CD4-positive, alpha-beta T cell treated with Interferon gamma for 1 hour (primary cell): ENCODE data around the gene UGT1A10.

Source experiments
- DNase-seq: peaks from one replicate; pipeline ENCODE4 v3.0.0-alpha.2; 2020

The UGT1A10 gene

GRCh38 chr2:233789554-233789953 is 153.3 kb downstream of the UGT1A10 start:
- no peak for DNase-seq

DNA sequence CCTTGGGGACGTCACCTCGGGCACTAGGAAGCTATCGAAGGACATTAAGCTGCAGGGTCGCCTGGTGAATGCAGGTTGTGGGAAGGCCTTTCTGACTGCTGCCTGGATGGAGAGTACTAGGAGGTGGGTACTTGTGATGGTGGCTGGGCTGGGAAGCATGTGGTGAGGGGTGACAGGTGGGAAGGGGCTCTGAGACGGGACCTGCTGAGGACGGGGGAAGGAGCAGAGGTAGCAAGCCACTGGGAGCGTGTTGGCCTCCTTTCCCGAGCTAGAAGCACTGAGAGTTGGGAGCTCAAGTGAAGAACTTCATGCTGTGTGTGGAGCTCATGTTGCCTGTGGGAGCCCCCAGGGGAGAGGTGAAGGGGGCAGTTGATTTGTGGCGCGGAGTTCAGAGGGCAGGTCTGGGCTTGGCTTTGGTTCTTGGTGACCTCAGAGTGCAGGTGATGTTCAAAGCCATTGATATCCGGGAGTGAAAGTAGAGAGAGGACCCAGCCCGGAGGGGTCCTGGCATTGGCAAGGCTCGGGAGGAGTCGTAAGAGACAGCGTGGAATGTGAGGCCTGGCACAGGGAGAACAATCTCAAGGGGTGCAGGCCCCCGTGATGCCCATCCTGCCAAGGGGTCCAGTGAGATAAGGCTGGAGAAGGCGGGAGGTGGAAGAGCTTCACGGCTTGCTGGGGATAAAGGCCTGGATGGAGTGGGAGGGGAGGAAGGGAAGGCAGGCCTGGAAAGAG is 155.1 kb downstream of the UGT1A10 start:
- no peak for DNase-seq

DNA sequence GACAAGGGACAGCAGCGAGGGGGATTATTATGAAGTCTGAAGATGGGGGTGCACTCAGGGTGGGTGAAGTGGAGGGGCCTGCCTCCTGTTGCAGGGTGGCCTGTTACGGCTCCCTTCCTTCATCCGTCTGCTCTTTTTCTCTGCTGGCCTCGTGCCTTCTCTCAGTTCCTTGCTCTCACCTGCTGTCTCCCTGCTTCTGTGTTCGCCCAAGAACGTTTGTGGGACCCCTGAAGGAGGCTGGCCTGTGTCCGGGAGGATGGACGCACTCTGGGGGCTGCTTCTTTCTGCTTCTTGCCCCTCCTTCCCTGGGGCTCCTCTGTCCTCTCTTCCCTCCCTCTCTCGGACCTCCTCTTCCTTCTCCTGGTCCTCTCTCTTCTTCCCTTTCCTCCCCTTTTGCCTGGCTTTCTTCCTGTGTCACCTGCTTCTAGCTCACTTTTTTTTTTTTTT is 155.7 kb downstream of the UGT1A10 start:
- no peak for DNase-seq

GRCh38 chr2:233792720-233793119 is 156.5 kb downstream of the UGT1A10 start:
- DNase-seq = no peak

DNA sequence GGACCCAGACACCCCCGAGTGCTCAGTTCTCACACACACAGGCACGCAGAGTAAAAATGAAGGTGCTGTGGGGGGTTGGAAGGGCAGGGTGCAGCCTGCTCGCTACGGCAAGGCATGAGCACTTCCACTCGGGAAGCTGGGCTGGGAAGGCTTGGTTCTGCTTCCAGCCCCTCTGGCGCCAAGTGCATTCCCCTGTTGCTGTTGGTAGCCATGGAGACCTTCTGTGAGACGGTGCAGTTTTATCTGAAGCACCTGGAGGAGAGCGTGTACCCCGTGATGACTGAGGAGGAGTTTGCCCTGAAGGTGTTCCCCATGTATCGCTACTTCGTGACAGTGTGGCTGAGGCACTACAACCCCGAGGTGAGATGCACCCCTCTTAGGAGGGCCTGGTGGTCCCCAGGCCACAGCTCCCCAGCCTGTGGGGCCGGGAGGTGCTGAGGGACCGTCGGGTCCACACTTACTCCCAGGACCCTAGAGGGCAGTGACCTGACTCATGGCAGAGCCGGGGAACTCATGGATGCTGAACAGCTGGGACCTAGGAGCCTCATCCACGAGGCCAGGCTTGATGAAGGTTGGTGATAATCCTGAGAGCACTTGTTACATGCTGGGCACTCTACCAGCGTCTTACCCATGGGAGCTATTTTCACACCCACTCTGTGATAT is 157.3 kb downstream of the UGT1A10 start:
- DNase-seq = no peak

GRCh38 chr2:233794128-233794658 is 157.9 kb downstream of the UGT1A10 start:
- DNase-seq = no peak

DNA sequence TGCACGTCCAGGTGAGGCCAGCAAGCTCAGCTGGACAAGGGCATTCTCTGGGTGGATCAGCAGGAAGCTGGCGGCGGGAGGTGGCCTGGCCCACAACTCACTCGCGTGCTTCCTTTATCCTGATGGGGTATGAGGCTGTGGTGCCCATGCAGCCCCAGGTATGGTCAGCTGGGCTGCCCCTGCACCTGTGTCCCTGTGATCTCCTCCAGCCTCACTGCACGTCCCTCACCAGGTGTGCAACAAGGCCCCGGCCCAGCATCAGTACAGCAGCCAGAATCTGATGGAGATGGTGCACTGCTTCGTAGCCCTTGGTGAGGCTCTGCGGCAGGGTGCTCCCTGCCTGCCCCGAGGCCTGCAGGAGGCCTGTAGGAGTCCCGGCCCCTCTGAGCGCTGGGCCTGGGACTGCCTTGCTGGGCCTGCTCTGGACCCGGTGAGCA is 159.5 kb downstream of the UGT1A10 start:
- no peak for DNase-seq

DNA sequence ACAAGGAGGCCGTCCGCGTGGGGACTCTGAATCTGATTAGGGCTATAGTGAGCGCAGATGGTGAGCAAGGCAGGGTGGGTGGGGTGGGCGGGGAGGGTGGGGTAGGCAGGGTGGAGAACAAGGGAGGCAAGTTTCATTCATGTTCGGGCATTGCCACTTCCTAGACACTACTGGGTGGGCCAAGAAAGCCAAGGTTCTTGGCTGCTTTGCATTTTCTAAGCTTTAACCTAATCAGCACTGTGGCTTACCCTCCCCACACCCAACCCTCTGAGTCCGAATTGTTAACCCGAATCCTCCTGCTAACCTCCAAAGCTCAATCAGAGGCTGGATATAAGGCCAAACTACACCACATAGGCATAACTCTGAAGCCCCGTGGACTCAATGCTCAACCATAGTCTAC is 160.0 kb downstream of the UGT1A10 start:
- no peak for DNase-seq

- DNase-seq = no peak
Measured at GRCh38 chr2:233798335-233799086, 162.3 kb downstream of the UGT1A10 start.

- DNase-seq = no peak
Measured at GRCh38 chr2:233799087-233799665, 162.9 kb downstream of the UGT1A10 start.

DNA sequence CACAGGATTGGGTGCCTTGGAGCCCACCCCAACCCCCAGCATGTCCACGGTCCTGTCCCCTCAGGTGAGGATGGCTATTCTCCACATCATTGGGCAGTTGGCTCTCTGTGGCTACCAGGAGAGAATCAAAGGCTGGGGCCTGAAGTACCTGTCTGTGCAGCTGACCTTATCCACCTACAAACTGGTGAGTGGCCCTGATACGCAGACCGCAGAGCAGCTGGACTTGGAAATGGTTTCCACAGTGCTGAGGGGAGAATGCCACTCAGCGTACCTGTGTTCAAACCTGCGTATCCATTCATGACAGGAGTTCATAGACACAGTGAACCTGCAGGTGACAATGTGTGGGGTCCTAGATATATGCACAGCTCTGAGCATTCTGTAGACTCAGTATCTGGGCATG is 163.5 kb downstream of the UGT1A10 start:
- DNase-seq = no peak

DNA sequence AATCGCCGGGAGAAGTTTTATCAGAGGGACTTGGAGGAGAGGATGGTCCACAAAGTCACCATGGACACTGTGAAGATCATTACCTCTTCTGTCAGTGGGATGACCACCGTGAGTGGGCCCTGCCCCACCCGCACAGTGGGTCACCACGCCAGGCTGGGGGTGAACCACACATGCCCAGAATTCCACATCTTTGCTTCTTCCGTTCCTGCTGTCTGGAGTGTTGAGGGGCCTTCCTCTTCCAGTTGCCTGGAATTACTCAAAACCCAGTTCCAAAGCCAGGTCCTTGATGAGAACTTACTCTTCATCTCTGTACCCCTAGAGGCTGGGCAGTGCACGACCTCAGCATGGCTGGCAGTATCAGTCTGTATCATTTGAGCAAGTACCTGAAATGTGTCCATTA is 164.0 kb downstream of the UGT1A10 start:
- DNase-seq = no peak

- DNase-seq = no peak
Measured at GRCh38 chr2:233801357-233802131, 165.3 kb downstream of the UGT1A10 start.

DNA sequence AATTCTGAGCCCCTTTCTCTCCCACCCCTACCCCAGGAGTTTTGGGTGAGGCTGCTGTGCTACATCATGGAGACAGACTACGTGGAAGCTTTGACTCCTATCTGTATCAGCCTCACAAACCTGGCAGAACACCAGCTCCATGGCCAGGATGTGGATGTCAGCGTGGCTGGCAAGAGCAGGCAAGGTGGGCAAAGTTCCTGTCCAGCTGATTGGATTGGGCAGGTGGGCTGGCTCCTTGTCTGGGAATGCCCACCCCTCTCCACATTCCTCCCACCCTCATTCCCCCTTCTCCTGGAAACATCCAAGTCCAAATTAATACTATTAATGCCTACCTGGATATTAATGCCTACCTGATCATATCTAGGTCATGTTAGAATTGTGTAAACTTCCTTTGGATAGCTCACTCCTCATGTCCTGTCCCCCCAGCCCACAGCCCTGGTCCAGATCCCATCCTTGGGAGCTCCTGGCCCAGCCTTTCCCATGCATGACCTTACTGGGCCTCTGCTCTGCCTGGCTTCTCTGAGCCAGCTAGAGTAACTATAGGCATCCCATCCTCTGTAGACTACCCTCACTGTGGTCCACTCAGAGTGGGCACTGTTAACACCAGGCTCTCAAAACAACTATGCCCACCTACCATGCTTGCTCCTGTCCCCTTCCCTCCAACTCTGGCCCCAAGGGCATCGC is 166.0 kb downstream of the UGT1A10 start:
- DNase-seq = no peak

DNA sequence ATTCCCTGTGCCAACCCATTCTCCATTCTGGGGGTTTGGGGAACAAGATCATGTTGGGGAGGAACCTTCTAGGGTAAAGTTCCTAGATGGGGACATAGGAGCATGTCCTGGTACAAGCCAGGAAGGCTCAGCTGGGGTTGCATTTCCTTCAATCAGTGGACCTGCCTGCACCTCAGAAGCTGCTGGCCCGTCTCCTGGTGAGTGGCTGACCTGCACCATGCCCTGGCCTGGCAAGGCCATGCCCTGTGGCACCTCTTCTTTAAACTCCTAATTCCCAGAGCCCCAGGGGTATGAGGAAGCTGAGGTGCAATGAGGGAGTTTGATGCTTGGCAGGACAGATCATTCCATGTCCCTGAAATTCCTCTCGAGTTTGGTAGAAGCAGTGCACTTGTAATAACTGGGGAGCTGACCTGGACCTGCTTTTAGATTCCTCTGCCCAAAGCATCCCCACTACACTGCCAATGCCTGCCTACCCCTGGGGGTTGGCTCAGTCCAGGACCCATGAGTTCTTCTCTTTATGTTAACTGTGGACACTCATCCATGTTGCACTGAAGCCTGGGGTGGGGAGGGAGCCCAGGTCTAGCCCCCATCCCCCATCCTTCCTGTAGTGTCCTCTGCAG is 167.2 kb downstream of the UGT1A10 start:
- DNase-seq = no peak

- DNase-seq = no peak
Measured at GRCh38 chr2:233803994-233804393, 167.7 kb downstream of the UGT1A10 start.

- no peak for DNase-seq
Measured at GRCh38 chr2:233807215-233807865, 171.1 kb downstream of the UGT1A10 start.

- no peak for DNase-seq
Measured at GRCh38 chr2:233807966-233808935, 172.0 kb downstream of the UGT1A10 start.

GRCh38 chr2:233810385-233810784 is 174.1 kb downstream of the UGT1A10 start:
- no peak for DNase-seq
